ENCODE data around the gene PKIG. TPM values are rescaled to one million over a fixed set of nuclear protein-coding genes. Genes with fewer than 3 reads are reported as not detected.
"Not testable (repeated sequence)": the region's sequence is repeated elsewhere in the genome, so short reads cannot be mapped to it uniquely, and the experiment has no call there.

PKIG gene
- polyA plus RNA-seq, 1 of the 3 experiments (the other 2 are of a cell fraction), result 92.9 TPM

DNA sequence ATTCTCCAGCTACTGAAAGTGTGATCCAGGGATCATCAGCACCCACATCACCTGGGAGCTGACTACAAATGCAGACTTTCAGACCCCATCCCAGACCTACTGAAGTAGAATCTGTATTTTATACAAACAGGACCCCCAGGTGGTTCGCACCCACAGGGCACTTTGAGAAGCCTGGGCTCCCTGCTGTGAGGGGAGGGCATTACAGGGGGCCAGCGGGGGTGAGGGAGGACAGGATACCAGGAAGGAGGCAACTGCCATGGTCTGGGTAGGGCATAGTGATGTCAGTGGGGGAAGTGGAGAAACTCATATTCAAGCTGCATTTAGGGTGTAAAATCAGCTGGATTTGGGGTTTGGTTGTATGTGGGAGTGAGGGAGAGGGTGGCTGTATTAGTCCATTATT lies 71.2 kb downstream of the PKIG start:
- no peaks in the 10 kb centered on the region for H3K36me3 ChIP-seq (replicated peaks in 1 of 2; ENCODE audit: control insufficient read depth in 1 of 2, insufficient read depth in 2 of 2, low read length in 1 of 2)
- WGBS (ENCODE audit: low lambda C conversion rate), result 88% methylated on average over 2 of the region's 2 CpGs
- H3K9me2 ChIP-seq, result no peaks in the 10 kb centered on the region
- H3K9me3 ChIP-seq, result no peaks in the 10 kb centered on the region
- DNase-seq, result no peak
- H3K27ac ChIP-seq (ENCODE audit: low read depth in 2 of 2, low read length in 1 of 2), result no peak overlapping the region
- TF ChIP-seq MEF2A (IDR thresholded peaks at IDR 0.05; ENCODE audit: borderline replicate concordance, low read depth) (no peak), ELF1 (IDR thresholded peaks at IDR 0.05) (no peak), EZH2phosphoT487 (IDR thresholded peaks at IDR 0.05; ENCODE audit: borderline replicate concordance, low read depth) (no peak), RAD21 (IDR thresholded peaks at IDR 0.05; ENCODE audit: low read length) (no peak), MXI1 (IDR thresholded peaks at IDR 0.05; ENCODE audit: low read depth, low read length) (no peak), YY1 (IDR thresholded peaks at IDR 0.05; ENCODE audit: low read depth) (no peak), FOXJ3 (CRISPR knock-in tag; IDR thresholded peaks at IDR 0.05) (no peak), FOXM1 (IDR thresholded peaks at IDR 0.05; ENCODE audit: low read depth) (no peak)
- TF ChIP-seq, protein P1, sequence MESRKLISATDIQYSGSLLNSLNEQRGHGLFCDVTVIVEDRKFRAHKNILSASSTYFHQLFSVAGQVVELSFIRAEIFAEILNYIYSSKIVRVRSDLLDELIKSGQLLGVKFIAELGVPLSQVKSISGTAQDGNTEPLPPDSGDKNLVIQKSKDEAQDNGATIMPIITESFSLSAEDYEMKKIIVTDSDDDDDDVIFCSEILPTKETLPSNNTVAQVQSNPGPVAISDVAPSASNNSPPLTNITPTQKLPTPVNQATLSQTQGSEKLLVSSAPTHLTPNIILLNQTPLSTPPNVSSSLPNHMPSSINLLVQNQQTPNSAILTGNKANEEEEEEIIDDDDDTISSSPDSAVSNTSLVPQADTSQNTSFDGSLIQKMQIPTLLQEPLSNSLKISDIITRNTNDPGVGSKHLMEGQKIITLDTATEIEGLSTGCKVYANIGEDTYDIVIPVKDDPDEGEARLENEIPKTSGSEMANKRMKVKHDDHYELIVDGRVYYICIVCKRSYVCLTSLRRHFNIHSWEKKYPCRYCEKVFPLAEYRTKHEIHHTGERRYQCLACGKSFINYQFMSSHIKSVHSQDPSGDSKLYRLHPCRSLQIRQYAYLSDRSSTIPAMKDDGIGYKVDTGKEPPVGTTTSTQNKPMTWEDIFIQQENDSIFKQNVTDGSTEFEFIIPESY (IDR thresholded peaks at IDR 0.05; ENCODE audit: borderline replicate concordance, low read depth), result no peak
- TF ChIP-seq, protein P2, sequence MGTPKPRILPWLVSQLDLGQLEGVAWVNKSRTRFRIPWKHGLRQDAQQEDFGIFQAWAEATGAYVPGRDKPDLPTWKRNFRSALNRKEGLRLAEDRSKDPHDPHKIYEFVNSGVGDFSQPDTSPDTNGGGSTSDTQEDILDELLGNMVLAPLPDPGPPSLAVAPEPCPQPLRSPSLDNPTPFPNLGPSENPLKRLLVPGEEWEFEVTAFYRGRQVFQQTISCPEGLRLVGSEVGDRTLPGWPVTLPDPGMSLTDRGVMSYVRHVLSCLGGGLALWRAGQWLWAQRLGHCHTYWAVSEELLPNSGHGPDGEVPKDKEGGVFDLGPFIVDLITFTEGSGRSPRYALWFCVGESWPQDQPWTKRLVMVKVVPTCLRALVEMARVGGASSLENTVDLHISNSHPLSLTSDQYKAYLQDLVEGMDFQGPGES (IDR thresholded peaks at IDR 0.05; ENCODE audit: low read depth, low read length), result no peak
- ChIA-PET POLR2A (no interaction called here), CTCF (interaction anchor here (0.8 to 1.5 kb wide), 3 partner anchors 14 to 220 kb away, joined by 3 to 7 read pairs (median 3); no protein-coding TSS in a partner anchor)
- no peaks in the 10 kb centered on the region for H4K20me1 ChIP-seq (ENCODE audit: insufficient read depth)
- H3K79me2 ChIP-seq (ENCODE audit: insufficient read depth), result 0 out of 2 replicates have a peak, but pooled peaks cover 8% of the 10 kb centered on the region
- H3K27me3 ChIP-seq (ENCODE audit: insufficient read depth), result no peaks in the 10 kb centered on the region; the same call in 1 of the 2 replicates
- H3F3A ChIP-seq (replicated peaks; ENCODE audit: insufficient read depth), result no peaks in the 10 kb centered on the region
- H2AFZ ChIP-seq (ENCODE audit: low read depth), result no peak overlapping the region
- H3K4me2 ChIP-seq, result no peak overlapping the region
- no peak overlapping the region for H3K4me3 ChIP-seq (ENCODE audit: low read depth in 2 of 2, low read length in 1 of 2)
- H3K9ac ChIP-seq, result no peak overlapping the region
- peaks cover 5% of the 10 kb centered on the region in 2 experiments; a peak in 2 of 4 replicates for H3K4me1 ChIP-seq (ENCODE audit: control insufficient read depth in 1 of 2, insufficient read depth in 2 of 2, low read depth in 1 of 2, low read length in 1 of 2)

DNA sequence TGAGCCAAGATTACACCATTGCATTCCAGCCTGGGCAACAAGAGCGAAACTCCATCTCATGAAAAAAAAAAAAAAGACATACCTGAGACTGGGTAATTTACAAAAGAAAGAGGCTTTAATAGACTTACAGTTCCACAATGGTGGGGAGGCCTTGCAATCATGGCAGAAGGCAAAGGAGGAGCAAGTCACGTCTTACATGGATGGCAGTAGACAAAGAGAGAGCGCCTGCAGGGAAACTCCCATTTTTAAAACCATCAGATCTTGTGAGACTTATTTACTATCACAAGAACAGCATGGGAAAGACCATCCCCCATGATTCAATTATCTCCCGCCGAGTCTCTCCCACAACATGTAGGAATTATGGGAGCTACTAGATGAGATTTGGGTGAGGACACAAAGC lies 71.8 kb downstream of the PKIG start:
- H3K4me3 ChIP-seq (ENCODE audit: low read depth in 2 of 2, low read length in 1 of 2); POLR2A ChIA-PET; H3F3A ChIP-seq (replicated peaks; ENCODE audit: insufficient read depth); H3K79me2 ChIP-seq (ENCODE audit: insufficient read depth); H3K27ac ChIP-seq (ENCODE audit: low read depth in 2 of 2, low read length in 1 of 2); H3K4me2 ChIP-seq; H3K36me3 ChIP-seq (replicated peaks in 1 of 2; ENCODE audit: control insufficient read depth in 1 of 2, insufficient read depth in 2 of 2, low read length in 1 of 2); H3K9me3 ChIP-seq; H3K27me3 ChIP-seq (ENCODE audit: insufficient read depth); H3K4me1 ChIP-seq (ENCODE audit: control insufficient read depth in 1 of 2, insufficient read depth in 2 of 2, low read depth in 1 of 2, low read length in 1 of 2); H2AFZ ChIP-seq (ENCODE audit: low read depth); H3K9ac ChIP-seq; H3K9me2 ChIP-seq; DNase-seq; H4K20me1 ChIP-seq (ENCODE audit: insufficient read depth): not testable (repeated sequence)
- WGBS (ENCODE audit: low lambda C conversion rate), result 92% methylated on average over 5 of the region's 5 CpGs
- CTCF ChIA-PET, result interaction anchor here (1.5 kb wide), 1 partner anchor 29 kb away, joined by 7 read pairs; no protein-coding TSS in a partner anchor
